GM23248 (cell line): ENCODE measurements around the gene ARGLU1.

Source experiments
- EZH2 ChIP-seq: fragments of 200-600 bp; sonication (generic); IDR thresholded peaks from 2 replicates; pipeline ENCODE4 v1.6.1; 2018; ENCODE audit warnings: antibody characterized with exemption, mild to moderate bottlenecking; ENCODE audit not compliant: insufficient read depth, poor library complexity, severe bottlenecking
- EZH2phosphoT487 ChIP-seq: fragments of 200-600 bp; sonication (generic); IDR thresholded peaks from 2 replicates; pipeline ENCODE4 v1.6.1; 2018; ENCODE audit warnings: antibody characterized with exemption, moderate library complexity, mild to moderate bottlenecking, low read depth; ENCODE audit not compliant: insufficient read depth

DNA sequence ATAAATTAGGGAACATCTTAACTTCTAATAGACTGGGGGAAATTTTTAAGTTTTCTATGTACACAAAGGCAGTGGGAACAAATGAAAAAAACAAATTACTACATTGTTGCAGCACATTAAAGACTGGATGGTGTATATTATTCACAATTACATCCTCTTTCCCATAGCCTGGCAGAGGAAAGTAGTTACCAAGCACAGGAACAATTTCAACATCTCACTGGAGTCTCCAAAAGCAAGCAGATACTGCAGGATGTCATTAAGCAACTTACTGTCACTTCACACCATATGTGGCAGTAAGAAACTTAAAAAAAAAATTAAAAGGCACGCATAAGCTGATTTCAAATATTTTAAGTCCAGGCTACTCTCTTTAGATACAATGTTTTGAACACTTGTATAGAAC is 26.1 kb downstream of the ARGLU1 start:
- TF ChIP-seq EZH2: no peak
- no peak for TF ChIP-seq EZH2phosphoT487
